ENCODE results near the gene CCDC148.

The CCDC148 gene

GRCh38 chr2:158432117-158432516, 24.4 kb downstream of the CCDC148 start:
- no peak for TF ChIP-seq CTCF (IDR thresholded peaks at IDR 0.05; ENCODE audit: insufficient read depth, low read depth, low read length, missing control alignments)
- DNase-seq (ENCODE audit: low read depth), result no peak
- H3K4me3 ChIP-seq (ENCODE audit: low read length), result no peak overlapping the region

- no peak for TF ChIP-seq CTCF (IDR thresholded peaks at IDR 0.05; ENCODE audit: insufficient read depth, low read depth, low read length, missing control alignments)
- H3K4me3 ChIP-seq (ENCODE audit: low read length), result no peak overlapping the region
- peak; percentile 6 for DNase-seq (ENCODE audit: low read depth)
These were observed 42.0 kb downstream of the CCDC148 start for GRCh38 chr2:158414538-158414937.

GRCh38 chr2:158413581-158413980, 43.0 kb downstream of the CCDC148 start:
- no peak for TF ChIP-seq CTCF (IDR thresholded peaks at IDR 0.05; ENCODE audit: insufficient read depth, low read depth, low read length, missing control alignments)
- H3K4me3 ChIP-seq (ENCODE audit: low read length), result no peak overlapping the region
- DNase-seq (ENCODE audit: low read depth), result no peak

- H3K4me3 ChIP-seq (ENCODE audit: low read length), result no peak overlapping the region
- TF ChIP-seq CTCF (IDR thresholded peaks at IDR 0.05; ENCODE audit: insufficient read depth, low read depth, low read length, missing control alignments), result no peak
- DNase-seq (ENCODE audit: low read depth), result no peak
These were observed 44.3 kb downstream of the CCDC148 start for GRCh38 chr2:158412206-158412605.

GRCh38 chr2:158411748-158412147, 44.8 kb downstream of the CCDC148 start:
- no peak overlapping the region for H3K4me3 ChIP-seq (ENCODE audit: low read length)
- no peak for DNase-seq (ENCODE audit: low read depth)
- no peak for TF ChIP-seq CTCF (IDR thresholded peaks at IDR 0.05; ENCODE audit: insufficient read depth, low read depth, low read length, missing control alignments)

GRCh38 chr2:158410132-158410531, 46.4 kb downstream of the CCDC148 start:
- TF ChIP-seq CTCF (IDR thresholded peaks at IDR 0.05; ENCODE audit: insufficient read depth, low read depth, low read length, missing control alignments), result no peak
- no peak for DNase-seq (ENCODE audit: low read depth)

GRCh38 chr2:158407031-158407430, 49.5 kb downstream of the CCDC148 start:
- TF ChIP-seq CTCF (IDR thresholded peaks at IDR 0.05; ENCODE audit: insufficient read depth, low read depth, low read length, missing control alignments), result no peak
- no peak for DNase-seq (ENCODE audit: low read depth)
- no peak overlapping the region for H3K4me3 ChIP-seq (ENCODE audit: low read length)

More at GRCh38 chr2:158410132-158410531, 46.4 kb downstream of the CCDC148 start:
- no peak overlapping the region for H3K4me3 ChIP-seq (ENCODE audit: low read length)

Data from epithelial cell of esophagus (primary cell).